H1 (cell line): ENCODE results near the gene C11orf71. TPM values are rescaled to one million over a fixed set of nuclear protein-coding genes. Genes with fewer than 3 reads are reported as not detected.
A peak's percentile ranks its signal among the peaks of the same experiment; 100 is the strongest.

Experiments used
- CTCF ChIA-PET: fragments of 300-600 bp; sonication (Branson Sonifier 250); formaldehyde crosslinking; loops from one replicate; lab custom pipeline; 2021; ENCODE audit not compliant: partially characterized antibody; lab: Charles Lee
- POLR2A ChIA-PET: fragments of 300-600 bp; sonication (Branson Sonifier 250); formaldehyde crosslinking; loops from one replicate; lab custom pipeline; 2021; ENCODE audit warnings: inconsistent platforms; ENCODE audit not compliant: partially characterized antibody; lab: Charles Lee
- DNase-seq, 2 experiments: peaks; one replicate each; pipeline versions ENCODE4 v3.0.0 to v3.0.0-alpha.2; 2010 to 2022; ENCODE audit warnings: low spot score in 2 of 2, low read depth in 1 of 2, mixed read lengths in 1 of 2
- FAIRE-seq: peaks from 2 replicates; lab custom pipeline; 2011; peaks lifted over from hg19 to GRCh38; lab: Jason Lieb, UNC
- H2AFZ ChIP-seq: 2 replicates; pipeline ENCODE4 v1.8.1; 2012; ENCODE audit warnings: low read length, inconsistent platforms
- H2AK5ac ChIP-seq: 2 replicates; pipeline ENCODE4 v1.6.1; 2013; ENCODE audit warnings: low read depth, low read length
- H2BK120ac ChIP-seq: replicated peaks from 2 replicates; pipeline ENCODE3; 2013; ENCODE audit warnings: low read depth, low read length, inconsistent platforms
- H2BK12ac ChIP-seq: 2 replicates; pipeline ENCODE4 v1.6.1; 2013; ENCODE audit warnings: low read depth, low read length
- H2BK15ac ChIP-seq: 2 replicates; pipeline ENCODE4 v1.6.1; 2013; ENCODE audit warnings: low read length
- H2BK20ac ChIP-seq: 2 replicates; pipeline ENCODE4 v1.6.1; 2013; ENCODE audit warnings: low read length
- H2BK5ac ChIP-seq: 2 replicates; pipeline ENCODE4 v1.6.1; 2013; ENCODE audit warnings: low read depth, low read length
- H3K14ac ChIP-seq: 2 replicates; pipeline ENCODE4 v1.6.1; 2013; ENCODE audit warnings: inconsistent platforms; ENCODE audit not compliant: insufficient read length
- H3K18ac ChIP-seq: 2 replicates; pipeline ENCODE4 v1.6.1; 2013; ENCODE audit warnings: low read length; ENCODE audit errors: extremely low read depth
- H3K23ac ChIP-seq: 2 replicates; pipeline ENCODE4 v1.6.1; 2013; ENCODE audit warnings: inconsistent platforms; ENCODE audit not compliant: insufficient read length
- H3K23me2 ChIP-seq: 2 replicates; pipeline ENCODE4 v1.6.1; 2013; ENCODE audit warnings: low read depth, low read length
- H3K27ac ChIP-seq: 2 replicates; pipeline ENCODE4 v1.6.1; 2011; ENCODE audit warnings: low read depth, low read length, inconsistent platforms
- H3K27me3 ChIP-seq, 4 experiments: replicated peaks in 1 of 4; 1 replicate in 1 of 4; 2 replicates in 3 of 4; pipeline versions ENCODE4 v1.6.1 to v1.8.1; 2011 to 2013; ENCODE audit warnings: low read length in 3 of 4, mild to moderate bottlenecking in 3 of 4, inconsistent platforms in 2 of 4, mixed read lengths in 2 of 4, moderate library complexity in 1 of 4; ENCODE audit not compliant: control insufficient read depth in 3 of 4, insufficient read depth in 3 of 4; ENCODE audit errors: extremely low read depth in 1 of 4
- H3K36me3 ChIP-seq, 4 experiments: 2 replicates each; pipeline versions ENCODE4 v1.6.1 to v1.8.1; 2011 to 2013; ENCODE audit warnings: mild to moderate bottlenecking in 4 of 4, low read length in 3 of 4, moderate library complexity in 2 of 4, control low read depth in 1 of 4, inconsistent platforms in 1 of 4; ENCODE audit not compliant: insufficient read depth in 4 of 4, control insufficient read depth in 2 of 4
- H3K4ac ChIP-seq: replicated peaks from 2 replicates; pipeline ENCODE3; 2013; ENCODE audit warnings: low read length, low read depth, mixed read lengths, inconsistent platforms; ENCODE audit not compliant: insufficient read length
- H3K4me1 ChIP-seq, 4 experiments: replicated peaks in 1 of 4; 1 replicate in 1 of 4; 2 replicates in 3 of 4; pipeline versions ENCODE4 v1.6.1 to v1.8.1; 2011 to 2013; ENCODE audit warnings: low read length in 3 of 4, inconsistent platforms in 2 of 4, mixed read lengths in 1 of 4; ENCODE audit not compliant: insufficient read depth in 4 of 4, control insufficient read depth in 3 of 4
- H3K4me2 ChIP-seq, 2 experiments: 2 replicates each; pipeline versions ENCODE4 v1.6.1 to v1.8.1; 2011 to 2013; ENCODE audit warnings: low read depth in 2 of 2, low read length in 2 of 2, control low read depth in 1 of 2, inconsistent platforms in 1 of 2, mild to moderate bottlenecking in 1 of 2; ENCODE audit not compliant: insufficient read depth in 1 of 2
- H3K4me3 ChIP-seq, 4 experiments: fragments of 200-600, 300-600 bp in 1 of 4; sonication (generic), shearing (Covaris generic), sonication (Bioruptor Twin) in 1 of 4; 2 replicates each; pipeline versions ENCODE4 v1.5.1 to v1.8.1; 2011 to 2016; ENCODE audit warnings: low read length in 4 of 4, low read depth in 3 of 4, control low read depth in 2 of 4, inconsistent platforms in 2 of 4, mild to moderate bottlenecking in 2 of 4, mixed read lengths in 1 of 4, moderate library complexity in 1 of 4; ENCODE audit not compliant: insufficient read depth in 2 of 4; ENCODE audit errors: extremely low read depth in 1 of 4
- H3K56ac ChIP-seq: replicated peaks from 2 replicates; pipeline ENCODE3; 2013; ENCODE audit warnings: low read depth, mild to moderate bottlenecking, mixed read lengths, low read length, inconsistent platforms; ENCODE audit not compliant: insufficient read length
- H3K79me1 ChIP-seq: 2 replicates; pipeline ENCODE4 v1.6.1; 2013; ENCODE audit warnings: low read depth, low read length, control low read depth
- H3K79me2 ChIP-seq, 2 experiments: 2 replicates each; pipeline versions ENCODE4 v1.6.1 to v1.8.1; 2012 to 2013; ENCODE audit warnings: low read length in 2 of 2, mild to moderate bottlenecking in 2 of 2, inconsistent platforms in 1 of 2; ENCODE audit not compliant: insufficient read depth in 2 of 2, control insufficient read depth in 1 of 2
- H3K9ac ChIP-seq, 4 experiments: replicated peaks in 1 of 4; 1 replicate in 1 of 4; 2 replicates in 3 of 4; pipeline versions ENCODE4 v1.6.1 to v1.8.1; 2011 to 2013; ENCODE audit warnings: low read depth in 3 of 4, low read length in 3 of 4, control low read depth in 2 of 4, mild to moderate bottlenecking in 2 of 4, moderate library complexity in 2 of 4, inconsistent platforms in 1 of 4; ENCODE audit errors: extremely low read depth in 1 of 4
- H3K9me3 ChIP-seq, 2 experiments: 2 replicates each; pipeline versions ENCODE4 v1.6.1 to v1.8.1; 2012 to 2013; ENCODE audit warnings: mild to moderate bottlenecking in 2 of 2, moderate library complexity in 2 of 2, control low read depth in 1 of 2, inconsistent platforms in 1 of 2, low read depth in 1 of 2, low read length in 1 of 2, mixed read lengths in 1 of 2; ENCODE audit not compliant: insufficient read depth in 2 of 2
- H4K20me1 ChIP-seq, 2 experiments: replicated peaks in 1 of 2; 2 replicates each; pipeline versions ENCODE3 to v1.8.1; 2011 to 2013; ENCODE audit warnings: inconsistent platforms in 2 of 2, low read length in 2 of 2, mild to moderate bottlenecking in 1 of 2; ENCODE audit not compliant: insufficient read depth in 2 of 2, control insufficient read depth in 1 of 2
- H4K5ac ChIP-seq: 2 replicates; pipeline ENCODE4 v1.6.1; 2013; ENCODE audit warnings: low read length, low read depth, mixed read lengths, inconsistent platforms; ENCODE audit not compliant: insufficient read length
- H4K8ac ChIP-seq: 2 replicates; pipeline ENCODE4 v1.8.0; 2013; ENCODE audit warnings: mild to moderate bottlenecking, moderate library complexity, low read length, inconsistent platforms; ENCODE audit not compliant: insufficient read depth; ENCODE audit errors: extremely low read depth
- H4K91ac ChIP-seq: replicated peaks from 2 replicates; pipeline ENCODE3; 2013; ENCODE audit warnings: low read length, mixed read lengths, inconsistent platforms; ENCODE audit not compliant: insufficient read length
- TAF1 ChIP-seq: IDR thresholded peaks from 2 replicates; pipeline ENCODE4 v1.6.1; 2011; ENCODE audit warnings: mild to moderate bottlenecking, low read depth, low read length
- WGBS, 2 experiments: shearing (Covaris generic) in 1 of 2; methylation state at CpG; one replicate each; pipeline versions ENCODE4 v1.1.6 to v1.1.7; 2013 to 2015; ENCODE audit warnings: low lambda C conversion rate in 2 of 2, mixed read lengths in 2 of 2, inconsistent platforms in 1 of 2, low coverage in 1 of 2, missing lambda C conversion rate in 1 of 2; ENCODE audit not compliant: insufficient replicate concordance in 2 of 2, insufficient coverage in 1 of 2, insufficient read length in 1 of 2; ENCODE audit errors: extremely low coverage in 1 of 2, missing lambda C conversion rate in 1 of 2; 5-methylcytosine and 5-hydroxymethylcytosine counted together
- polyA plus RNA-seq, 7 experiments: library from polyadenylated mRNA; depleted of rRNA in 3 of 7; stranded (reverse) in 5 of 7; unstranded in 2 of 7; fragments of >200 nt in 5 of 7; fragments of 200-250 nt in 2 of 7; gene quantifications; 1 replicate in 5 of 7; 2 replicates in 1 of 7; 4 replicates in 1 of 7; pipeline versions ENCODE4 v1.2.1 to v1.2.3, GENCODE V29; 2011 to 2013; ENCODE audit warnings: missing spikeins in 2 of 7, mixed read lengths in 2 of 7
- total RNA-seq: library from RNA; stranded (reverse); fragmentation: NEBNext Ultra II Directional; extraction: Animal tissue kit (Norgen Biotek cat#: 25700); gene quantifications from 2 replicates; pipeline ENCODE4 v1.2.1, GENCODE V29; 2021

Gene C11orf71
- total and polyA plus RNA-seq, 2 of the 8 experiments (the other 6 are each of a cell fraction or from before 2014, with no cell fraction given) = 5.4 to 8.7 TPM

DNA sequence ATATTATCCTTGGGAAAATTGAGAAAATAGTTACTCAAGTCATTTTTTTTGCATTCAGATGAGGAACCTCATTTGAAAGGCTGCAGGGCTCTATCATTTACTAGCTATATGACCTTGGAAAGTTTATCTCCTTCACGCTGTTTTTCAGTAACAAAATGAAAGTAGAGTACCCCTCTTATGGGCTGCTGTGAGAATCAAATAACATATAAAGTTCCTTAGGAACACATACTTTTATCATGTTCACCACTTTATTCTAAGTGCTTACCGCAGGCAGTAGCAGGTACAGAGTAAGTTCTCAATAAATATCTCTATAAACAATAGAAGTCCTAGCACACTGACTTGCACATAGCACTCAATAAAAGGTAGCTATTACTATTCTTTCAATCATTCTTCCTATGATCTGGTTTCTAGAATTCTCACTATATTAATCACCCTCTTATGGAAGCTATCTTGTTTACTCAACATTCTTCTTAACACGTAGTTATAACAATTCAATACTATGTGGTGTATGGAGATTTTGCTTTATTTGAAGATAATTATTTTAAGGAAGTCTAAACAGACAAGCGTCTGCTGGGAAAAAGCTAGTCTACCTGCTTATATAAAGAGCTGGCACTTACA lies 1.9 kb downstream of the C11orf71 start:
- no peak overlapping the region for H3K27ac ChIP-seq
- H3K4me1 ChIP-seq = no peaks in the 10 kb centered on the region; a peak in 1 of 7 replicates
- POLR2A ChIA-PET = no interaction called here
- no peak overlapping the region for H3K18ac ChIP-seq
- H4K5ac ChIP-seq = no peak overlapping the region
- H2BK120ac ChIP-seq = no peak overlapping the region
- H4K20me1 ChIP-seq = no peaks in the 10 kb centered on the region
- H4K91ac ChIP-seq = no peak overlapping the region
- H3K9ac ChIP-seq = no peak overlapping the region
- no peak overlapping the region for H2BK20ac ChIP-seq
- CTCF ChIA-PET = interaction anchor here (0.6 to 1.1 kb wide), 3 partner anchors 50 to 106 kb away, joined by 3 to 5 read pairs (median 4); no protein-coding TSS in a partner anchor
- 85% methylated on average over 4 of the region's 4 CpGs; no CpG with 5 or more reads in 1 of the 2 experiments for WGBS, 2 experiments
- H2BK12ac ChIP-seq = no peak overlapping the region
- no peak overlapping the region for H2AFZ ChIP-seq
- peak overlapping the region in 1 of 4 experiments; percentile 87; a peak in 2 of 8 replicates for H3K4me3 ChIP-seq
- H2BK5ac ChIP-seq = no peak overlapping the region
- H3K14ac ChIP-seq = no peak overlapping the region
- H3K23me2 ChIP-seq = peaks cover 8% of the 10 kb centered on the region; the same call in 1 of the 2 replicates
- FAIRE-seq = no peak
- H2AK5ac ChIP-seq = no peak overlapping the region
- no peak overlapping the region for H4K8ac ChIP-seq
- H3K27me3 ChIP-seq = no peaks in the 10 kb centered on the region
- no peak for TF ChIP-seq TAF1
- TF ChIP-seq, all 59 proteins: peak for 0
- peak overlapping the region in 1 of 2 experiments; percentile 95; a peak in 1 of 4 replicates for H3K4me2 ChIP-seq
- H3K56ac ChIP-seq = no peak overlapping the region
- H3K23ac ChIP-seq = no peak overlapping the region
- H3K4ac ChIP-seq = no peak overlapping the region
- H3K36me3 ChIP-seq = peaks cover 0 to 9% (median 1%) of the 10 kb centered on the region in 4 experiments; a peak in 2 of 8 replicates
- H3K9me3 ChIP-seq = no peaks in the 10 kb centered on the region
- H2BK15ac ChIP-seq = no peak overlapping the region
- H3K79me1 ChIP-seq = no peaks in the 10 kb centered on the region
- H3K79me2 ChIP-seq = peaks cover 0 to 39% of the 10 kb centered on the region in 2 experiments; a peak in 2 of 4 replicates
- no peak for DNase-seq
